ENCODE results near the gene CASZ1.

- no peak for TF ChIP-seq CTCF (IDR thresholded peaks at IDR 0.05)
- TF ChIP-seq POLR2A (IDR thresholded peaks at IDR 0.05) = no peak
Measured at GRCh38 chr1:10814976-10815857, 18.8 kb upstream of the CASZ1 start.

Measured in lower leg skin (tissue), 3 donors.